Hair follicular keratinocyte (primary cell): ENCODE results near the gene PIGX. TPM values are rescaled to one million over a fixed set of nuclear protein-coding genes. Genes with fewer than 3 reads are reported as not detected.

Source experiments
- total RNA-seq: library from RNA; depleted of rRNA; stranded (reverse); fragments of >200 nt; gene quantifications from 2 replicates; pipeline ENCODE4 v1.2.3, GENCODE V29; 2015

PIGX gene
- 25.8 and 45.2 TPM in 2 replicates for total RNA-seq

DNA sequence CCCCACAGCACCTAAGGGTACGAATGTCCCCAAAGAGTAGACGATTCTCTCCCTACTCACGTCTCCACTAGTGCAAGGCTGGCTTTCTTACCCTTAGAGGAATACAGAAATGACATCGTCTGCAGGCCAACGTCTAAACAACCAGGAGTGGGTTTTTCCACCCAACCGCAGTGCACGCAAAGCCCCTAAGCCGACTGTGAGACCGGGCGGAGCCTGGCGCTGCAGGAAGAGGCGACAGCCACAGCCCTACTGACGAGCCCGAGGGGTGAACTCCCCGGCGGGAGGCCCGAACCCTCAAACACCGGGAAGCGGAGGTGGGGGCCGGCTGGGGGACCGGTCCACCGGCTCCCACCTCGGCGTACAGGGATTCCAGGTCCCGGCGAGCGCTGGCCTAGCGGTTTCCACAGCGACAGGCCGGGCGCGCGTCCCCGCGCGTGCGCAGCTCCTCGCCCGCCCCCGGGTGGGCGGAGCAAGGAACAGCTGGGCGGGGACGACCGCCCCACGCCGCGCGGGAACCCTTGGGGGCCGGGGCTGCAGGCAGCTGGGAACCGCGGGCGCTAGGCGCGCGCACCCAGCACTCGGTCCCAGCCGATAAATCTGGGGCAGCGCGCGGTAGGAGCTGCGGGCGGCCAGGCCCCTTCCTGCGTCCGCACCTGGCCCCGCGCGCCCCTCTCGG, at the start of gene PIGX, which contains the start of gene CEP19:
TSS of gene PIGX (plus strand) at position 540 of the 676 bp plus-strand sequence.
TSS of gene CEP19 (minus strand) at position 413 of the 676 bp plus-strand sequence. CDS start 3,593 bp downstream, outside the sequence.

DNA sequence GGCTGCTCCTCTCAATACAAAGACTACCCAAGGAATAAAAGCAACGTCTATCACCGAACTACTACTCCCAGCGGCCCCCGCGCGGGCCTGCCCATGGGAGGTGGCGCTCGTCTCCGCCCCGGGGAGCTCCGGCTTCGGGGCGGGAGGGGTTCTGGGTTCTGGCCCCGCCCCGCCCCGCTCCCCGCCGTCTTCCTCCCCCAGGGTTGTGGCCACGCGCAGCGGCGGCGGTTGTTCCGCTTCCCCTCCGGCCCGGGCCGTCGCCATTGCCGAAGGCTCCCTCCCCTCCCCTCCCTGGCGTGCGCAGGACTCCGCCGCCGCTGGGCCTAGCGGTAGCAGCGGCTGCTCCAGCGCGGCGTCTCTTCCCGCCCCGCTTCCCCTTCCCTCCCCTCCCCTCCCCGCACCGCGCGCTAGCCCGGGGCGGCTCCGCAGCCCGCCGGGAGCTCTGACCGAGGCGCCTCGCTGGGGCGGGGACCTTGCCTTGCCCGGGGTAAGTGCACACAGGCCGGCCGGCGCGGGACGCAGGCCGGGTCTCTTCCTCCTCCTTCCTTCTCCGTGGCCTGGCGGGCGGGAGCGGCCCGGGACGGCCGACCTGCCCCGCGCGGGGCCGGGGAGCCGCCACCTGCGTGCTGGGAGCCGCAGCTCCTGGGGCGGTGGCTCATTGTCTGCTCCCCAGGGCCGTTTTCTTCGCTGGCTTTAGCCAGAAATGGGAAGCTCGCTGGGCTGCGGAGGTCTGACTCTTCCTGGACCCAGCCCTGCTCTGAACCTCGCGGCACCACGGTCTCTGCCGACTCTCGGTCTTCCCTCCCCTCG, 27.7 kb downstream of the PIGX start, which contains the start of gene PAK2:
TSS of gene PAK2 (plus strand) at position 187 of the 810 bp plus-strand sequence. CDS start 42,790 bp downstream, outside the sequence.

Other genes starting within 250 kb of the PIGX start
- 9.8 and 12.5 TPM in 2 replicates for gene RNF168, start 208.6 kb upstream of the PIGX start, total RNA-seq
- 0.23 TPM in 1 of 2 replicates, not detected in the other for gene SMCO1, start 197.0 kb upstream of the PIGX start, total RNA-seq
- gene WDR53, start 143.8 kb upstream of the PIGX start, total RNA-seq: 8.2 and 15.1 TPM in 2 replicates
- gene FBXO45, start 143.7 kb upstream of the PIGX start, total RNA-seq: 14.8 and 15.5 TPM in 2 replicates
- under 0.01 and 0.04 TPM in 2 replicates for gene NRROS, start 72.7 kb upstream of the PIGX start, total RNA-seq
- 0.62 and 2.7 TPM in 2 replicates for gene CEP19, start 127 bp upstream of the PIGX start, total RNA-seq
- 29.6 and 33.9 TPM in 2 replicates for gene PAK2, start 27.5 kb downstream of the PIGX start, total RNA-seq
- gene SENP5, start 155.5 kb downstream of the PIGX start, total RNA-seq: 22.4 and 23.2 TPM in 2 replicates
- gene NCBP2, start 230.2 kb downstream of the PIGX start, total RNA-seq: 42.1 and 48.7 TPM in 2 replicates